ENCODE results near the gene ZNF697.

- TF ChIP-seq ZBTB40 (IDR thresholded peaks at IDR 0.05) (no peak), ZBTB40 (CRISPR knock-in tag; IDR thresholded peaks at IDR 0.05) (no peak), ZC3H11A (IDR thresholded peaks at IDR 0.05; ENCODE audit: low read depth, low read length) (no peak), CTCF (IDR thresholded peaks at IDR 0.05 in 2 of 3, conservative IDR thresholded peaks at IDR 0.05 in 1 of 3; ENCODE audit: insufficient read depth in 2 of 3, low read depth in 1 of 3, low read length in 3 of 3) (no peak), XRCC3 (IDR thresholded peaks at IDR 0.05) (no peak), PHF21A (IDR thresholded peaks at IDR 0.05; ENCODE audit: borderline replicate concordance, low read depth) (no peak), BHLHE40 (IDR thresholded peaks at IDR 0.05; ENCODE audit: low read length) (no peak), ZNF174 (CRISPR knock-in tag; IDR thresholded peaks at IDR 0.05) (no peak), ZBTB43 (CRISPR knock-in tag; IDR thresholded peaks at IDR 0.05) (no peak), CBX5 (IDR thresholded peaks at IDR 0.05; ENCODE audit: borderline replicate concordance, low read depth) (no peak), RBM17 (IDR thresholded peaks at IDR 0.05; ENCODE audit: borderline replicate concordance, low read depth, low read length) (no peak), FOXJ3 (CRISPR knock-in tag; IDR thresholded peaks at IDR 0.05) (no peak), EZH2 (IDR thresholded peaks at IDR 0.05; ENCODE audit: borderline replicate concordance, low read depth, low read length) (no peak), CBFB (CRISPR knock-in tag; IDR thresholded peaks at IDR 0.05) (no peak), TRIM25 (IDR thresholded peaks at IDR 0.05; ENCODE audit: borderline replicate concordance) (no peak)
These were observed 21.2 kb downstream of the ZNF697 start for GRCh38 chr1:119626841-119627240.
